ENCODE data around the gene GPX4. TPM values are rescaled to one million over a fixed set of nuclear protein-coding genes. Genes with fewer than 3 reads are reported as not detected.

The GPX4 gene
- total RNA-seq, 1 donor from 2014 or later = 327 TPM

DNA sequence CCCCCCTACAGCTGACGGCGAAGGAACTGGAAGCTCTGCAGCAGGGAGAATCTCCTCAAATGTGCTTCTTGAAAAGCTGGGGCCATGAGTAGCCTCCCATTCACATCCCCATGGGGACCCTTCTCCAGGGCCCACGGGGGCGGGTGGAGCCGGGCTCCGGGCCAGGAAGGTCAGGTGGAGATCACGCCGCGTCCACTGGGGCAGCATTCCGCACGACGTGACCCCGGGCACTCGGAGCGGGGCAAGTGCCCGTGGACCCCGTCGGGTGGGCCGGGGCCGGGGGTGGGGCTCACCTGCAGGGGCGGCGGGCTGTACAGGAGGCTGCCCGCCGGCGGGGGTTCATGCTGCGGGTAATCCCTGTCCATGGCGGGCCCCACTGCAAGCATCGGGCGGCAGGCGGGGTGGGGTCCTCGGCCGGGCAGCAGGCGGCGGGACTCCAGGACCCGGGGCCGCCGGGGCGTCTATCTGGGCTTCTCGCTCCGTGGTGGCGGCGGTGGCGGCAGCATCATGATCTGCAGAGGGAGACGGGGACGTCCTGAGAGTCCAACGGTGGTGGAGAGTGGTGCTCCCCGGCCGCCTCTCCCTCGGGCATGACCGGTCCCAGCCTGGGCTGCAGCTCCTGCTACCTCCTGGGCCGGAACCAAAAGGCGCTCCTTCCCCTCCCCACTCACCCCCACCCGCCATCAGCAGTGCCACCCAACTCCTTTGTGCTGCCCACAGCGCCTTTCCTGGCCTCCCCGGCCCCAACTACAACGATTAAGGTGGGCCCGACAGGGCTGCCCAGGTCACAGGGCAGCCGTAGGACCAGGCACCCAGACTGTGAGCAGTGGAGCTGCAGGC is 50.3 kb downstream of the GPX4 start:
- DNase-seq = no peak
- no peak for TF ChIP-seq CTCF (IDR thresholded peaks at IDR 0.05; ENCODE audit: borderline replicate concordance)
- H3K4me3 ChIP-seq = peak overlapping the region; percentile 55
- intact Hi-C loops (cut with micrococcal nuclease) = no loop called here
- no peaks in the 10 kb centered on the region for H3K9me3 ChIP-seq (replicated peaks)
- peaks cover 69% of the 10 kb centered on the region for H3K4me1 ChIP-seq
- peak overlapping the region; percentile 88 for H3K27ac ChIP-seq (replicated peaks)
- no peaks in the 10 kb centered on the region for H3K27me3 ChIP-seq (ENCODE audit: low read depth)
- peaks cover 25% of the 10 kb centered on the region for H3K36me3 ChIP-seq

DNA sequence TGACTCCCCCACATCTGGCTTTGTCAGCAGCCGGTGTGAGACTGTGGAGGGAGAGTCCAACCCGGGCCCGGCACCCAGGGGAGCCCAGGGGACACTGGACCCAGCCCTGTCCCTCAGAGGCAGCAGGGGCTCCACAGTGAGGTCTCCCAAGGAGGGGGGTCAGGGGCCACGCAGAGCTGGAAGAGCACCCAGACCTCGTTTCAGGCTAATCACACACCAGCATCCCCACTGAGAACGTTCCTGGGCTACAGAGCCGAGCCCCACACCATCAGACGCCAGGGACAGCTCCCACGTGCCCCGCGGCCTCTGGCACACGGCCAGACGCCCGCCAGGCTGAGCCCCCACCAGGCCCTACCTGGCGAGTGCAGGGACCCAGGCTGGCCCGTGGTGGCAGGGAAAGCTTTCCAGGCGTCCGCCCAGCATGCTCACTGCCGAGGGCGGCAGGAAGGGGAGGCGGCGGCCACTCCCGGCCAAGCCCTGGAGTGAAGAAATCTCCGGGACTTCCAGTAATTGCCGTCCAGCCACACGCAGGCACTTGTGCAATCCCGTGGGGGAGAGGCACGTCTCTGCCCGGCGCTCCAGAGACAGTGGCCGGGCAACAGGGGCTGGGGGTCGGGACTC is 51.0 kb downstream of the GPX4 start:
- Histone ChIP-seq H3K27ac (replicated peaks) (peak overlapping the region; percentile 88), H3K27me3 (ENCODE audit: low read depth) (no peaks in the 10 kb centered on the region), H3K9me3 (replicated peaks) (no peaks in the 10 kb centered on the region), H3K36me3 (peaks cover 21% of the 10 kb centered on the region), H3K4me1 (peaks cover 69% of the 10 kb centered on the region), H3K4me3 (peak overlapping the region; percentile 55)
- intact Hi-C loops (cut with micrococcal nuclease) = no loop called here
- DNase-seq = peak; percentile 88
- TF ChIP-seq CTCF (IDR thresholded peaks at IDR 0.05; ENCODE audit: borderline replicate concordance) = no peak

- intact Hi-C loops (cut with micrococcal nuclease) = no loop called here
- peak overlapping the region; percentile 88 for H3K27ac ChIP-seq (replicated peaks)
- no peak for TF ChIP-seq CTCF (IDR thresholded peaks at IDR 0.05; ENCODE audit: borderline replicate concordance)
- H3K9me3 ChIP-seq (replicated peaks) = no peaks in the 10 kb centered on the region
- H3K27me3 ChIP-seq (ENCODE audit: low read depth) = no peaks in the 10 kb centered on the region
- H3K36me3 ChIP-seq = peaks cover 17% of the 10 kb centered on the region
- DNase-seq = no peak
- peaks cover 61% of the 10 kb centered on the region for H3K4me1 ChIP-seq
- H3K4me3 ChIP-seq = peak overlapping the region; percentile 55
These were observed 51.8 kb downstream of the GPX4 start for GRCh38 chr19:1155352-1156304.

Other genes starting within 250 kb of the GPX4 start
- gene CFD, start 244.3 kb upstream of the GPX4 start, total RNA-seq = 200 TPM
- 19.4 TPM for gene MED16, start 210.8 kb upstream of the GPX4 start, total RNA-seq
- not detected for gene RNU6-9, start 210.5 kb upstream of the GPX4 start, total RNA-seq
- 21.6 TPM for gene R3HDM4, start 190.8 kb upstream of the GPX4 start, total RNA-seq
- gene KISS1R, start 186.7 kb upstream of the GPX4 start, total RNA-seq = not detected
- gene ARID3A, start 178.0 kb upstream of the GPX4 start, total RNA-seq = 4.8 TPM
- gene WDR18, start 119.6 kb upstream of the GPX4 start, total RNA-seq = 19.4 TPM
- gene GRIN3B, start 103.6 kb upstream of the GPX4 start, total RNA-seq = not detected
- gene TMEM259, start 82.9 kb upstream of the GPX4 start, total RNA-seq = 119 TPM
- not detected for gene RNU6-2, start 82.5 kb upstream of the GPX4 start, total RNA-seq
- 45.6 TPM for gene CNN2, start 77.4 kb upstream of the GPX4 start, total RNA-seq
- gene ABCA7, start 63.9 kb upstream of the GPX4 start, total RNA-seq = 9.3 TPM
- gene ARHGAP45, start 36.8 kb upstream of the GPX4 start, total RNA-seq = 4.8 TPM
- 140 TPM for gene POLR2E, start 8.6 kb upstream of the GPX4 start, total RNA-seq
- gene SBNO2, start 70.3 kb downstream of the GPX4 start, total RNA-seq = 16.9 TPM
- 50.1 TPM for gene STK11, start 101.8 kb downstream of the GPX4 start, total RNA-seq
- 0.96 TPM for gene CBARP, start 134.0 kb downstream of the GPX4 start, total RNA-seq
- 501 TPM for gene ATP5F1D, start 137.8 kb downstream of the GPX4 start, total RNA-seq
- 60.5 TPM for gene MIDN, start 144.6 kb downstream of the GPX4 start, total RNA-seq
- gene CIRBP, start 165.3 kb downstream of the GPX4 start, total RNA-seq = 229 TPM
- 12.4 TPM for gene FAM174C, start 171.5 kb downstream of the GPX4 start, total RNA-seq
- not detected for gene EFNA2, start 181.9 kb downstream of the GPX4 start, total RNA-seq